HEK293T (cell line): ENCODE results near the gene ZMIZ1.

ENCODE experiments used
- BHLHE40 ChIP-seq: fragments of 450-650 bp; IDR thresholded peaks from 2 replicates; pipeline ENCODE4 v1.6.1; 2016; ENCODE audit warnings: mild to moderate bottlenecking, moderate library complexity, borderline replicate concordance
- FOXA1 ChIP-seq: fragments of 450-650 bp; IDR thresholded peaks from 2 replicates; pipeline ENCODE4 v1.6.1; 2016; ENCODE audit warnings: mild to moderate bottlenecking
- FOXK2 ChIP-seq: fragments of 450-650 bp; IDR thresholded peaks from 2 replicates; pipeline ENCODE4 v1.6.1; 2016; ENCODE audit warnings: mild to moderate bottlenecking
- FOXM1 ChIP-seq: fragments of 450-650 bp; IDR thresholded peaks from 2 replicates; pipeline ENCODE4 v1.6.1; 2017; ENCODE audit warnings: mild to moderate bottlenecking, borderline replicate concordance
- L3MBTL2 ChIP-seq: fragments of 450-650 bp; conservative IDR thresholded peaks from 2 replicates; pipeline ENCODE4 v1.6.1; 2016; ENCODE audit warnings: mild to moderate bottlenecking
- LEF1 ChIP-seq: fragments of 450-650 bp; IDR thresholded peaks from 2 replicates; pipeline ENCODE4 v1.6.1; 2017; ENCODE audit warnings: mild to moderate bottlenecking, borderline replicate concordance
- PKNOX1 ChIP-seq: fragments of 450-650 bp; IDR thresholded peaks from 2 replicates; pipeline ENCODE4 v1.6.1; 2016
- SP1 ChIP-seq: fragments of 450-650 bp; IDR thresholded peaks from 2 replicates; pipeline ENCODE4 v1.6.1; 2017
- SUZ12 ChIP-seq: fragments of 450-650 bp; IDR thresholded peaks from 2 replicates; pipeline ENCODE4 v1.6.1; 2016; ENCODE audit warnings: mild to moderate bottlenecking
- ZNF384 ChIP-seq: fragments of 450-650 bp; IDR thresholded peaks from 2 replicates; pipeline ENCODE4 v1.6.1; 2016

- TF ChIP-seq FOXM1 (no peak), SP1 (no peak), BHLHE40 (no peak), SUZ12 (no peak), FOXA1 (no peak), LEF1 (no peak), PKNOX1 (no peak), L3MBTL2 (no peak), ZNF384 (no peak), FOXK2 (no peak)
Measured at GRCh38 chr10:79126351-79127080, 57.8 kb downstream of the ZMIZ1 start.
